NCI-H446 (cell line): ENCODE results near the gene HM13.
"Not testable (repeated sequence)": the region's sequence is repeated elsewhere in the genome, so short reads cannot be mapped to it uniquely, and the experiment has no call there.

ENCODE experiments used
- DNase-seq, 2 experiments: peaks; one replicate each; lab custom pipeline; 2025; lab: John Stamatoyannopoulos, UW

The HM13 gene

GRCh38 chr20:31542963-31543362 is 28.7 kb downstream of the HM13 start:
- DNase-seq, result no peak

GRCh38 chr20:31543966-31544598 is 29.8 kb downstream of the HM13 start:
- no peak for DNase-seq

GRCh38 chr20:31544600-31544999 is 30.4 kb downstream of the HM13 start:
- DNase-seq, result no peak

- not testable (repeated sequence) for DNase-seq
Observed at GRCh38 chr20:31545621-31546040, 31.4 kb downstream of the HM13 start.

- peak; percentile 85 to 90 for DNase-seq
Observed at GRCh38 chr20:31547017-31547675, 32.9 kb downstream of the HM13 start.

GRCh38 chr20:31547720-31548298 is 33.6 kb downstream of the HM13 start:
- DNase-seq, result no peak

- DNase-seq, result no peak
Observed at GRCh38 chr20:31548820-31549512, 34.7 kb downstream of the HM13 start.

- DNase-seq, result no peak
Observed at GRCh38 chr20:31549513-31549880, 35.3 kb downstream of the HM13 start.

GRCh38 chr20:31550099-31550498 is 35.9 kb downstream of the HM13 start:
- no peak for DNase-seq

GRCh38 chr20:31551163-31552081 is 37.2 kb downstream of the HM13 start:
- DNase-seq, result no peak

GRCh38 chr20:31555203-31555775 is 41.0 kb downstream of the HM13 start:
- DNase-seq, result no peak

- DNase-seq, result no peak
Observed at GRCh38 chr20:31559704-31560093, 45.5 kb downstream of the HM13 start.

- DNase-seq, result peak; percentile 5 to 64
Observed at GRCh38 chr20:31560094-31560745, 46.0 kb downstream of the HM13 start.

- no peak for DNase-seq
Observed at GRCh38 chr20:31560746-31561598, 46.7 kb downstream of the HM13 start.

GRCh38 chr20:31562241-31562640 is 48.0 kb downstream of the HM13 start:
- no peak for DNase-seq

GRCh38 chr20:31564284-31564683 is 50.0 kb downstream of the HM13 start:
- no peak for DNase-seq

GRCh38 chr20:31565699-31566318 is 51.6 kb downstream of the HM13 start:
- DNase-seq, result no peak

- no peak for DNase-seq
Observed at GRCh38 chr20:31566319-31566657, 52.0 kb downstream of the HM13 start.

- DNase-seq, result no peak
Observed at GRCh38 chr20:31566658-31567379, 52.6 kb downstream of the HM13 start.
